ENCODE data around the gene MCM6. TPM values are rescaled to one million over a fixed set of nuclear protein-coding genes. Genes with fewer than 3 reads are reported as not detected.

Gene MCM6
- total RNA-seq, 2 experiments from 2014 or later = 31.5 to 34.4 TPM

DNA sequence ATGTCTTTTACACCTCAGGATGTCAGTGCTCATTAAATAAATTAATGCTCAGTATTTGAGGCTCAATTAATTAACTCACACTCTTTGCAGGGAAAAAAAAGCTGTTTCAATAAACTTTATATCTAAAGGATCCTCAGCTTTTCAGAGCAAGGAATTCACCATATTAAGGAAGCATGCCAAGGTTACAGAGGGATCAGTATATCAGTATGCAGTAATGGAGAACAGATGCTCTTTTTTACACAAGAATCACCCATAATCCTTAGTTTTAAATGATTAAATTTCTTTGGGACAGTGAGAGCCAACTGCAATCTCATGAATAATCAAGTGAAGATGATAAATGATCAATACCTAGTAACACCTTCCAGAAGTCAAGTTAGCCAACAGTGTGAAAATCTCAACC, 24.4 kb downstream of the MCM6 start:
- peaks cover 60% of the 10 kb centered on the region for H3K36me3 ChIP-seq (ENCODE audit: insufficient read depth, low read length)
- no peaks in the 10 kb centered on the region for H3K9me3 ChIP-seq (ENCODE audit: control insufficient read depth in 1 of 2, insufficient read depth in 1 of 2, low read length in 2 of 2)
- Mint-ChIP-seq H3K27ac (no peak overlapping the region), H3K27me3 (no peaks in the 10 kb centered on the region), H3K4me3 (no peak overlapping the region), H3K9me3 (no peaks in the 10 kb centered on the region), H3K4me1 (ENCODE audit: low read depth) (no peaks in the 10 kb centered on the region), H3K36me3 (ENCODE audit: low read depth) (peaks cover 79% of the 10 kb centered on the region)
- H3K27me3 ChIP-seq (ENCODE audit: control insufficient read depth in 1 of 2, insufficient read depth in 2 of 2, low read length in 2 of 2) = no peaks in the 10 kb centered on the region
- TF ChIP-seq, protein P1, sequence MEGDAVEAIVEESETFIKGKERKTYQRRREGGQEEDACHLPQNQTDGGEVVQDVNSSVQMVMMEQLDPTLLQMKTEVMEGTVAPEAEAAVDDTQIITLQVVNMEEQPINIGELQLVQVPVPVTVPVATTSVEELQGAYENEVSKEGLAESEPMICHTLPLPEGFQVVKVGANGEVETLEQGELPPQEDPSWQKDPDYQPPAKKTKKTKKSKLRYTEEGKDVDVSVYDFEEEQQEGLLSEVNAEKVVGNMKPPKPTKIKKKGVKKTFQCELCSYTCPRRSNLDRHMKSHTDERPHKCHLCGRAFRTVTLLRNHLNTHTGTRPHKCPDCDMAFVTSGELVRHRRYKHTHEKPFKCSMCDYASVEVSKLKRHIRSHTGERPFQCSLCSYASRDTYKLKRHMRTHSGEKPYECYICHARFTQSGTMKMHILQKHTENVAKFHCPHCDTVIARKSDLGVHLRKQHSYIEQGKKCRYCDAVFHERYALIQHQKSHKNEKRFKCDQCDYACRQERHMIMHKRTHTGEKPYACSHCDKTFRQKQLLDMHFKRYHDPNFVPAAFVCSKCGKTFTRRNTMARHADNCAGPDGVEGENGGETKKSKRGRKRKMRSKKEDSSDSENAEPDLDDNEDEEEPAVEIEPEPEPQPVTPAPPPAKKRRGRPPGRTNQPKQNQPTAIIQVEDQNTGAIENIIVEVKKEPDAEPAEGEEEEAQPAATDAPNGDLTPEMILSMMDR (IDR thresholded peaks at IDR 0.05) = no peak
- ATAC-seq (ENCODE audit: poor library complexity) (no peak), DNase-seq (no peak)
- no peak overlapping the region for H3K27ac ChIP-seq (ENCODE audit: low read depth in 1 of 2, low read length in 2 of 2)
- ChIA-PET POLR2A (no interaction called here), CTCF (no interaction called here)
- no peak overlapping the region for H3K4me3 ChIP-seq (ENCODE audit: low read length)
- intact Hi-C loops (cut with DNase I, micrococcal nuclease) = no loop called here
- H3K4me1 ChIP-seq (ENCODE audit: insufficient read depth, low read length) = no peaks in the 10 kb centered on the region

DNA sequence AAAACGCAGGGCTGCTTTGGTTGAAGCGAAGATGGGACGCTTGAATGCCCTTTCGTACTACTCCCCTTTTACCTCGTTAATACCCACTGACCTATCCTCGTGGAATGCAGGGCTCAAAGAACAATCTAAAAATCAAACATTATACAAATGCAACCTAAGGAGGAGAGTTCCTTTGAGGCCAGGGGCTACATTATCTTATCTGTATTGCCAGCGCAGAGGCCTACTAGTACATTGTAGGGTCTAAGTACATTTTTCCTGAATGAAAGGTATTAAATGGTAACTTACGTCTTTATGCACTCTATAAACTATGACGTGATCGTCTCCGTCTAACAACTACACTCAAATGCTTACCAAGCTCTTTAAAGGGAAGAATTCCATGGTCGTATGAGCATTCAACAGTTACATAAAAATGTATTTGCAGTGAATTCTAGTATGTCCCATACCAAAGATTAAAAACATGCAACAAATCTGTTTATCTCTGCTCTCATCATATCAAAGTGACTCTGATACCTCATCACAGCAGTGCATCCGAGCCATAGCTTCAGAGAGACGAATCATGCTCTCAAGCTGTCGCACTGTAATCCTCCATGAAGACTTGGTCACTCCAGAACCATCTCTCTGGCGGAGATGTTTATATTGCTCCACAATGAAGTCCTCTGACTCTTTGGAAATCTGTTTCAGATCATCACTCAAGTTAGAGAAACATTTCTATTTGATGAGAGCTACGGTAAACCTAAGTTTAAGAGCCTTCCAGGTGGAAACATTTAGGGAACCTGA, 25.2 kb downstream of the MCM6 start:
- intact Hi-C loops (cut with DNase I, micrococcal nuclease) = no loop called here
- Histone ChIP-seq H3K4me1 (ENCODE audit: insufficient read depth, low read length) (no peaks in the 10 kb centered on the region), H3K27me3 (ENCODE audit: control insufficient read depth in 1 of 2, insufficient read depth in 2 of 2, low read length in 2 of 2) (no peaks in the 10 kb centered on the region), H3K27ac (ENCODE audit: low read depth in 1 of 2, low read length in 2 of 2) (no peak overlapping the region), H3K4me3 (ENCODE audit: low read length) (no peak overlapping the region), H3K36me3 (ENCODE audit: insufficient read depth, low read length) (peaks cover 57% of the 10 kb centered on the region), H3K9me3 (ENCODE audit: control insufficient read depth in 1 of 2, insufficient read depth in 1 of 2, low read length in 2 of 2) (no peaks in the 10 kb centered on the region)
- ATAC-seq (ENCODE audit: poor library complexity) (no peak), DNase-seq (no peak)
- POLR2A ChIA-PET = no interaction called here
- H3K9me3 Mint-ChIP-seq = no peaks in the 10 kb centered on the region
- CTCF ChIA-PET = no interaction called here
- H3K36me3 Mint-ChIP-seq (ENCODE audit: low read depth) = peaks cover 78% of the 10 kb centered on the region
- H3K27me3 Mint-ChIP-seq = no peaks in the 10 kb centered on the region
- H3K4me1 Mint-ChIP-seq (ENCODE audit: low read depth) = no peaks in the 10 kb centered on the region
- no peak overlapping the region for H3K4me3 Mint-ChIP-seq
- no peak overlapping the region for H3K27ac Mint-ChIP-seq
- TF ChIP-seq, protein P1 (IDR thresholded peaks at IDR 0.05) = no peak

DNA sequence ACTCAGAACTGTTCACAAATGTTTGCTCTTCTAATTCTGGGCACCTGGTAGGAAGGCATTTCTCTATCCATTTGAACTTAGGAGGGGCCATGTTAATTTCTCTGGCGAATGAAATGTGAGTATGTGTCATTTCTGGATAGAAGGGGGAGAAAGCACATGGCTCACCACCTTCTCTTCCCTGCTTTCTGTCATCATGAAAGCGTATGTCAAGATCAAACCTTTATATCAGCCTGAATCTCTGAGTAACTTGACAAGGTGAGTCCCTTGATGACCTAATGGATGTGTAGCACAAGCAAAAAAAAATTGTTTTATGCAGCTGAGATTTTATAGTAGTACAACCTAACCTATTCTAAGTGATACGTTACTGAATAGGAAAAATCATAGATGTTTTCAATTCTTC, 27.2 kb downstream of the MCM6 start:
- DNase-seq = no peak
- no peak overlapping the region for H3K27ac ChIP-seq (ENCODE audit: low read depth in 1 of 2, low read length in 2 of 2)
- peaks cover 63% of the 10 kb centered on the region for H3K36me3 ChIP-seq (ENCODE audit: insufficient read depth, low read length)
- POLR2A ChIA-PET = no interaction called here
- no peak overlapping the region for H3K4me3 ChIP-seq (ENCODE audit: low read length)
- TF ChIP-seq, protein P1 (IDR thresholded peaks at IDR 0.05) = no peak
- Mint-ChIP-seq H3K4me1 (ENCODE audit: low read depth) (no peaks in the 10 kb centered on the region), H3K27ac (no peak overlapping the region), H3K9me3 (no peaks in the 10 kb centered on the region), H3K36me3 (ENCODE audit: low read depth) (peaks cover 94% of the 10 kb centered on the region), H3K4me3 (no peak overlapping the region), H3K27me3 (no peaks in the 10 kb centered on the region)
- ATAC-seq (ENCODE audit: poor library complexity) = no peak
- H3K9me3 ChIP-seq (ENCODE audit: control insufficient read depth in 1 of 2, insufficient read depth in 1 of 2, low read length in 2 of 2) = no peaks in the 10 kb centered on the region
- no peaks in the 10 kb centered on the region for H3K27me3 ChIP-seq (ENCODE audit: control insufficient read depth in 1 of 2, insufficient read depth in 2 of 2, low read length in 2 of 2)
- intact Hi-C loops (cut with DNase I, micrococcal nuclease) = no loop called here
- CTCF ChIA-PET = no interaction called here
- H3K4me1 ChIP-seq (ENCODE audit: insufficient read depth, low read length) = no peaks in the 10 kb centered on the region
